HG02763 (cell line): ENCODE data around the gene PRR20G.
"Not testable (repeated sequence)": the region's sequence is repeated elsewhere in the genome, so short reads cannot be mapped to it uniquely, and the experiment has no call there.

ENCODE experiments used
- ATAC-seq: cut with Tn5 transposase; IDR thresholded peaks from one replicate; pipeline ENCODE4 v1.9.1; 2021; ENCODE audit warnings: mild to moderate bottlenecking, moderate library complexity; ENCODE audit not compliant: unreplicated experiment

The PRR20G gene

GRCh38 chr3:127304121-127304744 is 16.4 kb upstream of the PRR20G start:
- no peak for ATAC-seq

DNA sequence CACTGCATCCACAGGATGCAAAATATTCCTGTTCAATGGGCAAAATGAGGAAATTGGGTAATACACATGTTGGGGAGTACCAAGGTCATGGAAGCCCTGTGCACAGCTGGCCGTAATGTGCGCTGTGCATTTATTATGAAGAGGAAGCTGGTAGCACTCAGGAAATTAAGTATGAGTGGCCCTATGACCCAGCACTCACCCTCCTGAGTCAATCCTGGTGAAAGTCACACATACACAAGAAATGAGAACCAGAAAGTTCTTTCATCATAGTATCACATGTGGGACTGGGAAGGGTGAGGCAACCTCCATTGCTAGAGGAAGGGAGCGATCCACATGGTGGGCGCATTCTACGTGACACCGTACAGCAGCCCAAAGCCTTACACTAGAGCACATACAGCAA is 11.4 kb upstream of the PRR20G start:
- ATAC-seq: no peak

- no peak for ATAC-seq
Observed at GRCh38 chr3:127296959-127297358, 9.1 kb upstream of the PRR20G start.

DNA sequence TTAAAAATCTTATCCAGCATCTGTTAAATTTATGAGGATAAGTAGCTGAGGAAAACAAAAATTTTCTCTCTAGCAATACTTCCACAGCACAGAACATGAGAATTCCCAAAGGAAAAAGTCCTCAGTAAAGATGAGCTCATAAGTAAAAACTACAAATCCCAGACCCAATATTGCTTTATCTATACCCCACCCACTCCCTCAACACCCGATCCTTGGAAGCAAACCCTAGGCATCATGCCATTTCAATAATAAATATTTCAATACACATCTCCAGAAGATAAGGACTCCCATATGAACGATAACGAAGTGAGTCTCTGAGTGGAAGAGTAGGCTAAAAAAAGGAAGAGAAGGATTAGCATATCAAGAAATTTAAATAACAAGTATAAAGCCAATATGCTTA is 8.3 kb upstream of the PRR20G start:
- no peak for ATAC-seq

DNA sequence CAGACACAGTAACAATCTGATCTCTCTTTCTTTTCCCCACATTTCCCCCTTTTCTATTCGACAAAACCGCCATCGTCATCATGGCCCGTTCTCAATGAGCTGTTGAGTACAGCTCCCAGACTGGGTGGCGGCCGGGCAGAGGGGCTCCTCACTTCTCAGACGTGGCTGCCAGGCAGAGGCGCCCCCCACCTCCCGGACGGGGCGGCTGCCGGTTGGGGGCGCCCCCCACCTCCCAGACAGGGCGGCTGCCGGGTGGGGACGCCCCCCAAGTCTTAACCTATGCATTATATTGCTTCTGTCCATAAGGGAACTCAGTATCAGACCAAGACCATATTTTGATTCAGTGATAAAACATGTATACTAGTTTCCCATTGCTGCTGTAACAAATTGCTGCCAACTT is 5.8 kb upstream of the PRR20G start:
- ATAC-seq: not testable (repeated sequence)

GRCh38 chr3:127291611-127292010 is 3.8 kb upstream of the PRR20G start:
- ATAC-seq: no peak

- no peak for ATAC-seq
Observed at GRCh38 chr3:127291114-127291513, 3.3 kb upstream of the PRR20G start.

- ATAC-seq: no peak
Observed at GRCh38 chr3:127289706-127290575, 2.1 kb upstream of the PRR20G start.

- no peak for ATAC-seq
Observed at GRCh38 chr3:127288921-127289705, 1.3 kb upstream of the PRR20G start.

DNA sequence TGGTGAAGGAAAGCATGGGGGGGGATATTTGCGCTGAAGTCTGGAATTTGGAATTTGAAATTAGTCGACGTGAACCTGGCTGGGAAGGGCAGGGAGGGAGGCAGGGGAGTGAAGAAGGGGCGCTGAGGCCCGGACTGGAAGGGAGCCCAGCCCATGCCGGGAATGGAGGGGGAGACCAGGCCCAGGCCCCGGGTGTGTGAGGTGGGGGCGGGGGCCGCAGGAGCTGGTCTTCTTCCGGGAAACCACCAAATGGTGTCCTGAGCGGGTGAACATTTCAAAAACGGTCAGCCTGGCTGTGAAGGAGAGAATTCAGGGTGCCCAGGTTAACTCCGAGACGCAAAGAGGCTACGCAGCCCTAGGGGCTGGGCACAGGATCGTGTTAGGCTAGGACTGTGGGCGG is 497 bp upstream of the PRR20G start:
- ATAC-seq: no peak

DNA sequence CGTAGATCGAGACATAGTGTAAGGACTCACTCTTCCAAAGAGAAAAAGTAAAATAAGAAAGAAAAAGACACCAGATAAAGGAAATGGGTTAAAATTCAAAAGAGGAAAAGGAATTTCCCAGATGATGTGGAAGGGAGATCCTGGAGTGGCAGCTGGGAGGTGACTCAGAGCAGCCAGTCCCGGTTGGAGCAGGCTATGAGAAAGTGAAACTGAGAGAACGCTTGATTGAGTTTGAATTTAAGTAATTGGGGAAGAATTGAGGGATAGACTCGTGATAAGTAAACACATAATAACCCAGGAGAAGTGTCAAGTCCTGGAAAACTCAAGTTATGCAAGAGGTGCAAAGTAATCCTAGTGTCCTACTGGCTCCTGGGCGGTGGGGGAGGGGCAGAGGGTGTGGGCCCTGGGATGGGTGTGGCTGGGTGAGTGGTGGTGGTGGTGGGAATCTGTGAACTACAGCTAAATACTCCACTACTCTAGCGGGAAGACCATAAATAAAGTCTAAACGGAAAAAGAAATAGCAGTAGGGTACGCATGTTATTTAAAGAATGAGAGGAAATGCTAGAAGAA is 1.2 kb downstream of the PRR20G start:
- ATAC-seq: no peak

DNA sequence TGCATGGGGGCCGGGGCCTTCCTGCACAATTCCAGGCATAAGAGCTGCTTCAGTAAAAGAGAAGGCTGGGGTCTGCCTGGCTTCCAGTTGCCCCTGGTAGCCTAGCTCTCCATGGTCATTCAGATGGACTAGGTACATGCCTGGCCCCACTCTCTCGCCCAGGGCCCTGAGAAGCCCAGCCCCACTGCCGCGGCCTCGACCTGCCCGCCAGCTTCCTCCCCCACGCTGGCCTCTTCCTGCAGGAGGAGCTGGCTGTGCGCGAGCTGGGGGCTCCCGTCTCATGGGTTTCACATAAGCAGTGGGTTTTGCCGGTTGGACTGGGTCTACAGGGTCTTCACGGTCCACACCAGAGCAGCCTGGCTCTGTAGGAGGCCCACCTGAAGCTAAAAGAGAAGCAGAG is 3.6 kb downstream of the PRR20G start:
- no peak for ATAC-seq

DNA sequence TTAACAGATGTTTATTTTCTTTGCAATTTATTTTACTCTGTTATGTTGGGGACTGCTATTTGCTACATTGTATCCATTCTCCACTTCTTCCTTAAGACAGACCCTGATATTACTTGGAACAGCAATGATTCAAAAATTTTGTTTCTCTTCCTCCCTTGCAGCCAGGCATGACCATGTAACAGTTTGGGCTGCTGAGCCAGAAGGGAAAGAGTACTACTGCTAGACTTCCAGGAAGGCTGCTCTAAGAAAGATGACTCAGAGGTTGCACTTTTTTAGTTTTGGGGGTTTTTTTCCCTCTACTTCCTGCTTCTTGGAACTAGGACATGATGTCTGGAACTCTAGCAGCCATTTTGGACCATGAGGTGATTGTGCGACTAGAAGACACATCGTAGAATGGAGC is 10.3 kb downstream of the PRR20G start:
- ATAC-seq: no peak

- ATAC-seq: no peak
Observed at GRCh38 chr3:127276995-127277394, 10.9 kb downstream of the PRR20G start.

- no peak for ATAC-seq
Observed at GRCh38 chr3:127276396-127276795, 11.4 kb downstream of the PRR20G start.

DNA sequence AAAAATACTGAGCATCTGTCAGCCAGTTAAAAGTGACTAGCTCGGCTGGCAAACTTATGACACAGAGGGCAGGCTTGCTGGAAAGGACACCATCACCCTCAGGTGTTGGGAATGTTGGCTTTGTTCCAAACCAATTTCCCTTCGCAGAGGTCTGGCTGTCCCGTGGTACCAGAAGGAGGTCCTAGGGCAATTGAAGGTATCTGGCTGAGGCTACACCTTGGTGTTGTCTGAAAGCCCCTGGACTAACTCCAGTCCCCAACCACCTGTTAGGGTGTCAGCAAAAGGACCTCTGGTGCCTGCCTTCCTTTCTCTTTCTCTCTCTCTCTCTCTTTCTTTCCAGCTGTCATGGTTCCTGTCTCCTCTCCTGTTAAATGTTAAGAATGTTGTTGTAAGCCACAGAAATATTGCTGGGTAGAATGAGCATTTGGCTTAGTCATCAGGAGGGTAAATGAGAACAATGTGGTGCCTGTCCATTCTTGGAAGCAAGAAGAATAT is 12.5 kb downstream of the PRR20G start:
- ATAC-seq: no peak

- ATAC-seq: no peak
Observed at GRCh38 chr3:127274200-127274760, 13.6 kb downstream of the PRR20G start.

DNA sequence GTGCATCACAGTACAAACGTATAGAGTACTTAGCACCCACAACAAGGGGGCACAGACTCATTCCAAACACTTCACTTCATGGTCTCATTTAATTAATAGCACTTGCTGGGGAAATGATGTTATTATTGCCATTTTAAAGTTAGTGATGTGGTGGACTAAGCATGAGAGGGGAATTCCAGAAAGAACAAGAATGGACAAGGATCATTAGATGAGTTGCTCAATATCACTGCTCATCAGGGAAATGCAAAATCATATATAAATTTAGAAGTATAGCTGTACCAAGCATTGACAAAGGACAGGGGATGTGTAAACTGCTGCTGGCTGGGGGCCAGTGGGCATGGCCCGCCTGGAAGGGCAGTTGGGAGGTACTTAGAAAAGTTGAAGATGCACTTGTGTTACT is 14.6 kb downstream of the PRR20G start:
- ATAC-seq: no peak

DNA sequence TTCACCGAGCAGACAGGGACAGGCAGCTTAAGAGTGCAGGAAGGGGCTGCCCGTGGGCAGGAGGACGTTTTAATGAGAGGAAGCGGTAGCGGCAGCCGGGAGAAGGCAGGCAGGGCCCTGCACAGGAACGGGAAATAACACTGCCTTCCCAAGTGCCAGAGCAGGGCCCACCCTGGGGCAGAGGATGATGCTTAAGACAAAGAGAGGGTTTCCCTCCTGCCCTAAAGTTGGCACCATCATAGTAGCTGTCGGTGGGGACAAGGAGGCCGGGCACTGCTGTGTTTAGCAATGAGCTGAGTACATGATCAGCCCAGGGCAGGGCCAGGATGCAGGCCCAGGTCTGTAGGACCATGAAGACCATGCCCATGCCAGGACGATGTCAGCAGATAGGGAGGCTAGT is 21.7 kb downstream of the PRR20G start:
- ATAC-seq: no peak

GRCh38 chr3:127265581-127265981 is 22.3 kb downstream of the PRR20G start:
- no peak for ATAC-seq
